IMR-90 (cell line): ENCODE data around the gene SLC30A9. TPM values are rescaled to one million over a fixed set of nuclear protein-coding genes. Genes with fewer than 3 reads are reported as not detected.

Experiments
- ATAC-seq: fragments of 200-7000 bp; cut with Tn5 transposase; 2 replicates; pipeline ENCODE4 v1.9.1; 2020; ENCODE audit warnings: low read depth, mild to moderate bottlenecking, moderate library complexity
- BruUV-seq: library from RNA; stranded (reverse); fragments of 400-500 nt; replicated peaks from 2 replicates; lab custom pipeline; 2021; lab: Mats Ljungman, UMichigan
- CTCF ChIA-PET: fragments of 300-600 bp; formaldehyde crosslinking; extraction: SDS; loops from one replicate; lab custom pipeline; 2021; ENCODE audit warnings: antibody characterized with exemption; lab: Yijun Ruan, JAX
- POLR2A ChIA-PET: fragments of 300-600 bp; sonication (Branson Sonifier 250); formaldehyde crosslinking; loops from one replicate; lab custom pipeline; 2022; ENCODE audit warnings: antibody characterized with exemption; ENCODE audit not compliant: unreplicated experiment; lab: Charles Lee
- DNase-seq: peaks from one replicate; pipeline ENCODE4 v3.0.0; 2013
- H2AFZ ChIP-seq: replicated peaks from 2 replicates; pipeline ENCODE3; 2013; ENCODE audit warnings: low read length, mild to moderate bottlenecking; ENCODE audit not compliant: poor library complexity
- H2AK5ac ChIP-seq: 2 replicates; pipeline ENCODE4 v1.6.1; 2013; ENCODE audit warnings: low read depth, low read length, inconsistent platforms
- H2AK9ac ChIP-seq: replicated peaks from 2 replicates; pipeline ENCODE3; 2013; ENCODE audit warnings: mild to moderate bottlenecking, low read depth, low read length, moderate library complexity; ENCODE audit not compliant: poor library complexity
- H2BK120ac ChIP-seq: 2 replicates; pipeline ENCODE4 v1.6.1; 2013; ENCODE audit warnings: low read depth, low read length, inconsistent platforms
- H2BK15ac ChIP-seq: 3 replicates; pipeline ENCODE4 v1.6.1; 2013; ENCODE audit warnings: low read depth, low read length, inconsistent platforms
- H2BK20ac ChIP-seq: 2 replicates; pipeline ENCODE4 v1.6.1; 2013; ENCODE audit warnings: low read depth, mild to moderate bottlenecking, inconsistent platforms, low read length, moderate library complexity
- H2BK5ac ChIP-seq: 2 replicates; pipeline ENCODE4 v1.6.1; 2013; ENCODE audit warnings: mild to moderate bottlenecking, low read depth, low read length, inconsistent platforms; ENCODE audit not compliant: poor library complexity, severe bottlenecking
- H3K14ac ChIP-seq: replicated peaks from 2 replicates; pipeline ENCODE4 v1.6.1; 2013; ENCODE audit warnings: low read depth, low read length, inconsistent platforms
- H3K18ac ChIP-seq: 2 replicates; pipeline ENCODE4 v1.6.1; 2013; ENCODE audit warnings: low read depth, low read length, control low read depth
- H3K23ac ChIP-seq: 2 replicates; pipeline ENCODE4 v1.6.1; 2013; ENCODE audit warnings: low read depth, low read length, inconsistent platforms
- H3K27ac ChIP-seq: 2 replicates; pipeline ENCODE4 v1.5.1; 2013; ENCODE audit warnings: mild to moderate bottlenecking, control low read depth, low read length; ENCODE audit not compliant: insufficient read depth
- H3K27me3 ChIP-seq: 2 replicates; pipeline ENCODE4 v1.6.1; 2013; ENCODE audit warnings: low read length; ENCODE audit not compliant: control insufficient read depth, insufficient read depth
- H3K36me3 ChIP-seq: 2 replicates; pipeline ENCODE4 v1.6.1; 2013; ENCODE audit warnings: low read length, mixed read lengths; ENCODE audit not compliant: control insufficient read depth, insufficient read depth
- H3K4ac ChIP-seq: 2 replicates; pipeline ENCODE4 v1.6.1; 2013; ENCODE audit warnings: low read depth, low read length, inconsistent platforms
- H3K4me1 ChIP-seq: 2 replicates; pipeline ENCODE4 v1.6.1; 2013; ENCODE audit warnings: low read length, mixed read lengths; ENCODE audit not compliant: control insufficient read depth, insufficient read depth
- H3K4me2 ChIP-seq: 2 replicates; pipeline ENCODE4 v1.6.1; 2013; ENCODE audit warnings: low read depth, mild to moderate bottlenecking, control low read depth, low read length, moderate library complexity
- H3K4me3 ChIP-seq: 2 replicates; pipeline ENCODE4 v1.5.1; 2013; ENCODE audit warnings: low read depth, mild to moderate bottlenecking, control low read depth, low read length, moderate library complexity; ENCODE audit not compliant: insufficient read depth
- H3K56ac ChIP-seq: 2 replicates; pipeline ENCODE4 v1.6.1; 2013; ENCODE audit warnings: low read length, inconsistent platforms; ENCODE audit not compliant: insufficient read depth; ENCODE audit errors: extremely low read depth
- H3K79me1 ChIP-seq, 2 experiments: 2 replicates each; pipeline ENCODE4 v1.6.1; 2013; ENCODE audit warnings: low read length in 2 of 2, inconsistent platforms in 1 of 2, low read depth in 1 of 2
- H3K9ac ChIP-seq: 2 replicates; pipeline ENCODE4 v1.6.1; 2013; ENCODE audit warnings: low read depth, low read length, control low read depth
- H3K9me1 ChIP-seq: 2 replicates; pipeline ENCODE4 v1.6.1; 2013; ENCODE audit warnings: low read length, inconsistent platforms; ENCODE audit not compliant: insufficient read depth
- H3K9me3 ChIP-seq: 2 replicates; pipeline ENCODE4 v1.6.1; 2013; ENCODE audit warnings: low read length; ENCODE audit not compliant: control insufficient read depth, insufficient read depth
- H4K20me1 ChIP-seq: 2 replicates; pipeline ENCODE4 v1.6.1; 2013; ENCODE audit warnings: low read length, inconsistent platforms; ENCODE audit not compliant: insufficient read depth
- H4K5ac ChIP-seq: 2 replicates; pipeline ENCODE4 v1.6.1; 2013; ENCODE audit warnings: mild to moderate bottlenecking, low read depth, low read length, control low read depth
- H4K8ac ChIP-seq, 2 experiments: 2 replicates each; pipeline ENCODE4 v1.6.1; 2013; ENCODE audit warnings: low read depth in 2 of 2, low read length in 2 of 2, control low read depth in 1 of 2, inconsistent platforms in 1 of 2
- H4K91ac ChIP-seq: 2 replicates; pipeline ENCODE4 v1.6.1; 2013; ENCODE audit warnings: low read depth, low read length, inconsistent platforms; ENCODE audit not compliant: insufficient read depth
- BHLHE40 ChIP-seq: fragments of 150-350 bp; IDR thresholded peaks from 2 replicates; pipeline ENCODE4 v1.6.1; 2016; ENCODE audit warnings: mild to moderate bottlenecking, low read depth, low read length
- CEBPB ChIP-seq: IDR thresholded peaks from 2 replicates; pipeline ENCODE4 v1.6.1; 2012; ENCODE audit warnings: low read depth, low read length, improper control_type of control experiment
- CHD1 ChIP-seq: IDR thresholded peaks from 2 replicates; pipeline ENCODE4 v1.6.1; 2012; ENCODE audit warnings: low read depth, low read length, improper control_type of control experiment
- MAFK ChIP-seq: IDR thresholded peaks from 2 replicates; pipeline ENCODE4 v1.6.1; 2012; ENCODE audit warnings: low read depth, low read length, improper control_type of control experiment
- MAZ ChIP-seq: IDR thresholded peaks from 2 replicates; pipeline ENCODE4 v1.6.1; 2012; ENCODE audit warnings: low read depth, mild to moderate bottlenecking, low read length, improper control_type of control experiment, moderate library complexity, borderline replicate concordance
- MXI1 ChIP-seq: IDR thresholded peaks from 2 replicates; pipeline ENCODE4 v1.6.1; 2012; ENCODE audit warnings: low read depth, mild to moderate bottlenecking, low read length, moderate library complexity, borderline replicate concordance
- POLR2A ChIP-seq: IDR thresholded peaks from 2 replicates; pipeline ENCODE4 v1.6.1; 2012; ENCODE audit warnings: mild to moderate bottlenecking, low read depth, low read length
- RAD21 ChIP-seq: IDR thresholded peaks from 2 replicates; pipeline ENCODE4 v1.6.1; 2012; ENCODE audit warnings: low read length, improper control_type of control experiment
- RFX5 ChIP-seq: IDR thresholded peaks from 2 replicates; pipeline ENCODE4 v1.8.0; 2012; ENCODE audit warnings: low read depth, mild to moderate bottlenecking, low read length, moderate library complexity
- SMC3 ChIP-seq: fragments of 150-350 bp; IDR thresholded peaks from 2 replicates; pipeline ENCODE4 v1.6.1; 2016; ENCODE audit warnings: low read depth, mild to moderate bottlenecking, antibody characterized with exemption, low read length, moderate library complexity
- WGBS, 2 experiments: methylation state at CpG; one replicate each; pipeline versions ENCODE4 v1.1.5 to v1.1.7; 2013; ENCODE audit warnings: missing lambda C conversion rate in 2 of 2; ENCODE audit not compliant: insufficient read length in 1 of 2; ENCODE audit errors: extremely low coverage in 2 of 2; 5-methylcytosine and 5-hydroxymethylcytosine counted together
- dilution Hi-C: fragments of 300-500 bp; cut with HindIII; formaldehyde crosslinking; loops from one replicate; pipeline ENCODE4 v1.14.3; 2018; ENCODE audit warnings: low sequenced_read_pairs; ENCODE audit not compliant: unreplicated experiment
- in situ Hi-C: fragments of 300-500 bp; cut with MboI; formaldehyde crosslinking; loops from 3 replicates; pipeline ENCODE4 v1.14.3; 2019; ENCODE audit warnings: low sequenced_read_pairs, inconsistent platforms, mixed read lengths
- intact Hi-C: fragments of 100-400 bp; cut with micrococcal nuclease; formaldehyde crosslinking; loops from 2 replicates; pipeline ENCODE4 v1.10.0; 2022
- polyA plus RNA-seq, 3 experiments: library from polyadenylated mRNA; depleted of rRNA; stranded (reverse); fragments of >200 nt; gene quantifications; 2 replicates each; pipeline ENCODE4 v1.2.3, GENCODE V29; 2012; ENCODE audit warnings: low replicate concordance in 1 of 3
- total RNA-seq: library from RNA; depleted of rRNA; stranded (reverse); fragments of >200 nt; gene quantifications from 2 replicates; pipeline ENCODE4 v1.2.3, GENCODE V29; 2012
- TF ChIP-seq, protein P1 (sequence below): conservative IDR thresholded peaks from 2 replicates; pipeline ENCODE4 v1.5.1; 2012; ENCODE audit warnings: mild to moderate bottlenecking, low read depth, low read length, improper control_type of control experiment
- TF ChIP-seq, protein P2 (sequence below): fragments of 150-350 bp; IDR thresholded peaks from 2 replicates; pipeline ENCODE4 v1.6.1; 2017; ENCODE audit warnings: mild to moderate bottlenecking, antibody characterized with exemption, low read length, low read depth
- TF ChIP-seq, protein P3 (sequence below): fragments of 150-350 bp; IDR thresholded peaks from 2 replicates; pipeline ENCODE4 v1.6.1; 2016; ENCODE audit warnings: low read depth, mild to moderate bottlenecking, low read length, moderate library complexity, borderline replicate concordance

SLC30A9 gene
- total and polyA plus RNA-seq, 2 of the 4 experiments (the other 2 are of a cell fraction) = 32.0 to 72.6 TPM

DNA sequence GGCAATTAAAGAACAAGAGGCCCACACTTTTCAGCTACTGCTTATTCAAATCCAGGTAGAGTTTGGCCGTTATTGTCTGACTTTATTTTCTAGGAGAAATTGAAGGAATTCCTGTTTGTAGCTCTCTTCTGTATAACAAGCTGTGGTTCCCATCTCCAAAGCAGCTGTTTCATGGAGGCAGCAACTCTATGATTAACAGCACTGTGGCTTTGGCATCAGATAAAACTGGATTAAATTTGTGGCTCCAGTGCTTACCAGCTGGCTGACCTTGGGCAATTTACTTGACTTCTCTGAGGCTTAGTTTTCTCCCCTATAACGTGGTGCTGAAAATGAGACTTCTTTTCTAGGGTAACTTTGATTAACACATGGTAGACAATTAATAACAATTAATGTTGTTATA is 28.1 kb downstream of the SLC30A9 start:
- Histone ChIP-seq H3K9me1 (no peaks in the 10 kb centered on the region), H4K8ac (no peak overlapping the region), H3K9ac (no peak overlapping the region), H3K4ac (no peak overlapping the region), H3K56ac (no peak overlapping the region), H2AFZ (no peak overlapping the region), H3K9me3 (no peaks in the 10 kb centered on the region), H3K4me1 (no peaks in the 10 kb centered on the region), H3K18ac (no peak overlapping the region), H3K14ac (no peak overlapping the region), H2AK9ac (no peak overlapping the region), H3K4me3 (no peak overlapping the region), H4K91ac (no peak overlapping the region), H4K20me1 (no peaks in the 10 kb centered on the region), H2AK5ac (no peak overlapping the region), H3K27me3 (no peaks in the 10 kb centered on the region), H2BK15ac (no peak overlapping the region), H3K27ac (no peak overlapping the region), H2BK5ac (no peak overlapping the region), H3K23ac (no peak overlapping the region), H4K5ac (no peak overlapping the region), H3K4me2 (no peak overlapping the region), H3K79me1 (peaks cover 6 to 17% of the 10 kb centered on the region in 2 experiments; a peak in 3 of 4 replicates), H2BK20ac (no peak overlapping the region), H3K36me3 (peaks cover 5% of the 10 kb centered on the region), H2BK120ac (no peak overlapping the region)
- no TSS peak for BruUV-seq
- dilution Hi-C loops (no loop called here), in situ Hi-C loops (no loop called here), intact Hi-C loops (no loop called here)
- ChIA-PET CTCF (interaction anchor here (0.7 kb wide), 1 partner anchor 99 kb away, joined by 6 read pairs; no protein-coding TSS in a partner anchor), POLR2A (no interaction called here)
- ATAC-seq (no peak), DNase-seq (no peak)
- no CpG with 5 or more reads among the region's 2 CpGs for WGBS, 2 experiments
- TF ChIP-seq BHLHE40 (no peak), CHD1 (no peak), RFX5 (no peak), MAFK (no peak), MAZ (no peak), SMC3 (no peak), MXI1 (no peak), CEBPB (no peak), POLR2A (no peak), RAD21 (no peak)
- TF ChIP-seq, protein P1, sequence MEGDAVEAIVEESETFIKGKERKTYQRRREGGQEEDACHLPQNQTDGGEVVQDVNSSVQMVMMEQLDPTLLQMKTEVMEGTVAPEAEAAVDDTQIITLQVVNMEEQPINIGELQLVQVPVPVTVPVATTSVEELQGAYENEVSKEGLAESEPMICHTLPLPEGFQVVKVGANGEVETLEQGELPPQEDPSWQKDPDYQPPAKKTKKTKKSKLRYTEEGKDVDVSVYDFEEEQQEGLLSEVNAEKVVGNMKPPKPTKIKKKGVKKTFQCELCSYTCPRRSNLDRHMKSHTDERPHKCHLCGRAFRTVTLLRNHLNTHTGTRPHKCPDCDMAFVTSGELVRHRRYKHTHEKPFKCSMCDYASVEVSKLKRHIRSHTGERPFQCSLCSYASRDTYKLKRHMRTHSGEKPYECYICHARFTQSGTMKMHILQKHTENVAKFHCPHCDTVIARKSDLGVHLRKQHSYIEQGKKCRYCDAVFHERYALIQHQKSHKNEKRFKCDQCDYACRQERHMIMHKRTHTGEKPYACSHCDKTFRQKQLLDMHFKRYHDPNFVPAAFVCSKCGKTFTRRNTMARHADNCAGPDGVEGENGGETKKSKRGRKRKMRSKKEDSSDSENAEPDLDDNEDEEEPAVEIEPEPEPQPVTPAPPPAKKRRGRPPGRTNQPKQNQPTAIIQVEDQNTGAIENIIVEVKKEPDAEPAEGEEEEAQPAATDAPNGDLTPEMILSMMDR = no peak
- TF ChIP-seq, protein P2, sequence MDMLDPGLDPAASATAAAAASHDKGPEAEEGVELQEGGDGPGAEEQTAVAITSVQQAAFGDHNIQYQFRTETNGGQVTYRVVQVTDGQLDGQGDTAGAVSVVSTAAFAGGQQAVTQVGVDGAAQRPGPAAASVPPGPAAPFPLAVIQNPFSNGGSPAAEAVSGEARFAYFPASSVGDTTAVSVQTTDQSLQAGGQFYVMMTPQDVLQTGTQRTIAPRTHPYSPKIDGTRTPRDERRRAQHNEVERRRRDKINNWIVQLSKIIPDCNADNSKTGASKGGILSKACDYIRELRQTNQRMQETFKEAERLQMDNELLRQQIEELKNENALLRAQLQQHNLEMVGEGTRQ = no peak
- TF ChIP-seq, protein P3, sequence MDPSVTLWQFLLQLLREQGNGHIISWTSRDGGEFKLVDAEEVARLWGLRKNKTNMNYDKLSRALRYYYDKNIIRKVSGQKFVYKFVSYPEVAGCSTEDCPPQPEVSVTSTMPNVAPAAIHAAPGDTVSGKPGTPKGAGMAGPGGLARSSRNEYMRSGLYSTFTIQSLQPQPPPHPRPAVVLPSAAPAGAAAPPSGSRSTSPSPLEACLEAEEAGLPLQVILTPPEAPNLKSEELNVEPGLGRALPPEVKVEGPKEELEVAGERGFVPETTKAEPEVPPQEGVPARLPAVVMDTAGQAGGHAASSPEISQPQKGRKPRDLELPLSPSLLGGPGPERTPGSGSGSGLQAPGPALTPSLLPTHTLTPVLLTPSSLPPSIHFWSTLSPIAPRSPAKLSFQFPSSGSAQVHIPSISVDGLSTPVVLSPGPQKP = no peak
